Neural cell (in vitro differentiated cells): ENCODE data around the gene NLRP10. TPM values are rescaled to one million over a fixed set of nuclear protein-coding genes. Genes with fewer than 3 reads are reported as not detected.

ENCODE experiments used
- H2AFZ ChIP-seq: fragments of 200-600, 300-800 bp; sonication (generic), shearing (Covaris generic); 2 replicates; pipeline ENCODE4 v1.6.0; 2014; ENCODE audit warnings: low read depth, mild to moderate bottlenecking, antibody characterized with exemption, low read length, moderate library complexity
- H3F3A ChIP-seq: fragments of 200-600 bp; shearing (Covaris generic); 2 replicates; pipeline ENCODE4 v1.6.1; 2016; ENCODE audit warnings: mild to moderate bottlenecking, moderate library complexity, mixed read lengths, antibody characterized with exemption, low read length; ENCODE audit not compliant: insufficient read depth, poor library complexity, severe bottlenecking
- H3K27ac ChIP-seq: fragments of 200-600, 300-800 bp; sonication (generic), shearing (Covaris generic); 2 replicates; pipeline ENCODE4 v1.5.1; 2014; ENCODE audit warnings: mild to moderate bottlenecking, low read length, moderate library complexity
- H3K27me3 ChIP-seq: fragments of 300-800, 200-600 bp; sonication (generic), shearing (Covaris generic); 2 replicates; pipeline ENCODE4 v1.6.0; 2014; ENCODE audit warnings: mild to moderate bottlenecking, low read depth, low read length, moderate library complexity; ENCODE audit not compliant: insufficient read depth
- H3K36me3 ChIP-seq: fragments of 300-800, 200-600 bp; sonication (generic), shearing (Covaris generic); 2 replicates; pipeline ENCODE4 v1.5.1; 2014; ENCODE audit warnings: mild to moderate bottlenecking, antibody characterized with exemption, low read length, moderate library complexity; ENCODE audit not compliant: insufficient read depth
- H3K4me2 ChIP-seq: fragments of 300-800, 200-600 bp; sonication (generic), shearing (Covaris generic); 2 replicates; pipeline ENCODE4 v1.6.0; 2014; ENCODE audit warnings: mild to moderate bottlenecking, low read length
- H3K4me3 ChIP-seq: fragments of 300-800, 200-600 bp; sonication (generic), shearing (Covaris generic); 2 replicates; pipeline ENCODE4 v1.5.1; 2014; ENCODE audit warnings: mild to moderate bottlenecking, low read length, moderate library complexity
- H3K79me2 ChIP-seq: fragments of 200-600 bp; shearing (Covaris generic); replicated peaks from 2 replicates; pipeline ENCODE4 v1.6.0; 2014; ENCODE audit warnings: mild to moderate bottlenecking, low read length, moderate library complexity; ENCODE audit not compliant: insufficient read depth
- H3K9ac ChIP-seq: fragments of 300-800, 200-600 bp; sonication (generic), shearing (Covaris generic); 2 replicates; pipeline ENCODE4 v1.6.1; 2016; ENCODE audit warnings: mild to moderate bottlenecking, low read length, mixed read lengths
- H3K9me2 ChIP-seq: fragments of 200-600 bp; shearing (Covaris generic); 2 replicates; pipeline ENCODE4 v1.6.1; 2016; ENCODE audit warnings: mild to moderate bottlenecking, low read length, mixed read lengths; ENCODE audit not compliant: insufficient read depth
- H3K9me3 ChIP-seq: fragments of 200-600, 300-800 bp; sonication (generic), shearing (Covaris generic); 2 replicates; pipeline ENCODE4 v1.6.1; 2016; ENCODE audit warnings: mild to moderate bottlenecking, mixed run types, low read length, moderate library complexity, mixed read lengths
- H4K20me1 ChIP-seq: fragments of 200-600 bp; shearing (Covaris generic); 2 replicates; pipeline ENCODE4 v1.6.1; 2016; ENCODE audit warnings: mild to moderate bottlenecking, mixed run types; ENCODE audit not compliant: insufficient read depth
- EP300 ChIP-seq: fragments of 450-650 bp; conservative IDR thresholded peaks from 2 replicates; pipeline ENCODE4 v1.6.1; 2014; ENCODE audit warnings: antibody characterized with exemption, mild to moderate bottlenecking, moderate library complexity; ENCODE audit not compliant: poor library complexity, severe bottlenecking
- EZH2 ChIP-seq: fragments of 200-600, 300-800 bp; shearing (Covaris generic), sonication (generic); IDR thresholded peaks from 2 replicates; pipeline ENCODE4 v1.6.1; 2014; ENCODE audit warnings: antibody characterized with exemption, low read length, borderline replicate concordance, mild to moderate bottlenecking; ENCODE audit not compliant: insufficient read depth, poor library complexity, severe bottlenecking
- MXI1 ChIP-seq: fragments of 450-650 bp; conservative IDR thresholded peaks from 2 replicates; pipeline ENCODE4 v1.6.1; 2014; ENCODE audit warnings: antibody characterized with exemption, mild to moderate bottlenecking; ENCODE audit not compliant: poor library complexity, severe bottlenecking
- POLR2AphosphoS5 ChIP-seq: IDR thresholded peaks from 2 replicates; pipeline ENCODE4 v1.6.1; 2012
- RAD21 ChIP-seq: fragments of 450-650 bp; conservative IDR thresholded peaks from 2 replicates; pipeline ENCODE4 v1.6.1; 2014; ENCODE audit warnings: antibody characterized with exemption, mild to moderate bottlenecking, moderate library complexity
- SMC3 ChIP-seq: fragments of 450-650 bp; conservative IDR thresholded peaks from 2 replicates; pipeline ENCODE4 v1.6.1; 2014; ENCODE audit warnings: antibody characterized with exemption, mild to moderate bottlenecking, moderate library complexity; ENCODE audit not compliant: poor library complexity
- TAF1 ChIP-seq: IDR thresholded peaks from 2 replicates; pipeline ENCODE4 v1.6.1; 2012; ENCODE audit warnings: low read depth
- polyA plus RNA-seq: library from polyadenylated mRNA; depleted of rRNA; stranded (reverse); fragments of >200 nt; gene quantifications from 2 replicates; pipeline ENCODE4 v1.2.3, GENCODE V29; 2014
- TF ChIP-seq, protein P1 (sequence below): fragments of 450-650 bp; IDR thresholded peaks from 2 replicates; pipeline ENCODE4 v1.5.1; 2014; ENCODE audit warnings: antibody characterized with exemption, mild to moderate bottlenecking, moderate library complexity; ENCODE audit not compliant: poor library complexity, severe bottlenecking
- TF ChIP-seq, protein P2 (sequence below): IDR thresholded peaks from 2 replicates; pipeline ENCODE4 v1.6.1; 2012; ENCODE audit warnings: borderline replicate concordance

NLRP10 gene
- polyA plus RNA-seq, 1 donor from 2014 or later = not detected

DNA sequence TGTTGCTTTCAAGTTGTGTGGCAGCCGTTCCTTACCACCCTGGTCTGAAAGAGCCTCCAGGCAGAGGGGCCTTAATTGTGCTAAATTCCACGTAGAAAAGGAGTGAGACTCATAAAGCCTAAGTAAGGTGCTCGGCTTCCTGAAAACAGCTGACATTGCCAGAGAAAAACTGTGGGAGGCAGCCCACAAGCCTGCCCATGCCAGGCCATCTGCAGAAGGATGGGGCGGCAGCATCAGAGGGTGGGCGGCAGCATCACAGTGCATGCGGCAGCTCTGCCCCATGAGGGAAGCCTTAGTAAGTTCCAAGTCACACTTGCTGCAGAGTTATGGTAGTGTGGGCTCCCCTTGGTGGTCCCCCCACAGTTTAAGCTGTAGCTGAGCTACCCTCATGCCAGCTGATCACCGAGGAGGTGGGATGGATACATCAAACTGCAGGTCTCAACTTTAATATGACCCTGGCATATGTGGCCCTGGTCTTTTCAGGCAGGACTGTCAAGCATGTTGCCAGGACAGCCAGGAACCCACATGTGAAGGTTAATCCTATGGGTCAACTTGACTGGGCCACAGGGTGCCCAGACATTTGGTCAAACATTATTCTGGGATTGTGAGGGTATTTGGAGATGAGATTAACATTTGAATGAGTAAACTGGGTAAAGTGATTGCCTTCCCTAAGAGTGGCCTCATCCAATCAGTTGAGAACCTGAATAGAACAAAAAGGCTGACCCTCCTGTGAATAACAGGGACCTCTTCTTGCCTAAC lies 18.8 kb upstream of the NLRP10 start (continued):
- TF ChIP-seq, protein P1, sequence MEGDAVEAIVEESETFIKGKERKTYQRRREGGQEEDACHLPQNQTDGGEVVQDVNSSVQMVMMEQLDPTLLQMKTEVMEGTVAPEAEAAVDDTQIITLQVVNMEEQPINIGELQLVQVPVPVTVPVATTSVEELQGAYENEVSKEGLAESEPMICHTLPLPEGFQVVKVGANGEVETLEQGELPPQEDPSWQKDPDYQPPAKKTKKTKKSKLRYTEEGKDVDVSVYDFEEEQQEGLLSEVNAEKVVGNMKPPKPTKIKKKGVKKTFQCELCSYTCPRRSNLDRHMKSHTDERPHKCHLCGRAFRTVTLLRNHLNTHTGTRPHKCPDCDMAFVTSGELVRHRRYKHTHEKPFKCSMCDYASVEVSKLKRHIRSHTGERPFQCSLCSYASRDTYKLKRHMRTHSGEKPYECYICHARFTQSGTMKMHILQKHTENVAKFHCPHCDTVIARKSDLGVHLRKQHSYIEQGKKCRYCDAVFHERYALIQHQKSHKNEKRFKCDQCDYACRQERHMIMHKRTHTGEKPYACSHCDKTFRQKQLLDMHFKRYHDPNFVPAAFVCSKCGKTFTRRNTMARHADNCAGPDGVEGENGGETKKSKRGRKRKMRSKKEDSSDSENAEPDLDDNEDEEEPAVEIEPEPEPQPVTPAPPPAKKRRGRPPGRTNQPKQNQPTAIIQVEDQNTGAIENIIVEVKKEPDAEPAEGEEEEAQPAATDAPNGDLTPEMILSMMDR = no peak
- TF ChIP-seq MXI1 = no peak

DNA sequence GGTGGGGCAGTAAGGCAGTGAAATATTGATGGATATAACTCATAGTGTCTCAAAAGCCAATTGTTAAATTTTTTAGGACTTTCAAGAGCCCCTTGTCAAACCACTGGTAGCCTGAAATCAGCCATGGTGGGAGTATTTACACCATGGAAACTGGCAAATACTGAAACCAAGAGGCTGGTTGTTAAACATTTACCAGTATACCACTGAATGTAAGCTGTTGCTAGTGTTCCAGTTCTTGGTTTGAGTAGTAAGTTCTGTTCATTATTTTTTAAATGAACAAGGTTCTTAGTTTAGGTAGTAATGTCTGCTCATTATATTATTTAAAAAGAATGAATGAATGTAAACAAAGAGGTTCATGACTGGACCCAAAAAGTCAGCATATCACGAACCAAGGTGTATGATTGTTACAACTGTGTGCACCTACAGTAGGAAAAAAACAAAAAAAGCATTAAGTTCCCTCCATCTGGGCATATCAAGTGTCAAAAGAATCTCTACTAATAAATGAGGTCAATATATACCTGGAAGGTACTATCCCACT lies 17.4 kb upstream of the NLRP10 start:
- Histone ChIP-seq H3K27me3 (no peaks in the 10 kb centered on the region), H3F3A (no peaks in the 10 kb centered on the region), H4K20me1 (no peaks in the 10 kb centered on the region), H3K4me2 (no peak overlapping the region), H3K4me3 (no peak overlapping the region), H3K36me3 (no peaks in the 10 kb centered on the region), H3K27ac (no peak overlapping the region), H3K9ac (no peak overlapping the region), H2AFZ (no peak overlapping the region), H3K79me2 (peaks cover 2% of the 10 kb centered on the region), H3K9me3 (no peaks in the 10 kb centered on the region), H3K9me2 (no peaks in the 10 kb centered on the region)
- no peak for TF ChIP-seq RAD21
- TF ChIP-seq, protein P1 = no peak
- no peak for TF ChIP-seq EP300
- no peak for TF ChIP-seq MXI1
- TF ChIP-seq SMC3 = no peak
- TF ChIP-seq, protein P2, sequence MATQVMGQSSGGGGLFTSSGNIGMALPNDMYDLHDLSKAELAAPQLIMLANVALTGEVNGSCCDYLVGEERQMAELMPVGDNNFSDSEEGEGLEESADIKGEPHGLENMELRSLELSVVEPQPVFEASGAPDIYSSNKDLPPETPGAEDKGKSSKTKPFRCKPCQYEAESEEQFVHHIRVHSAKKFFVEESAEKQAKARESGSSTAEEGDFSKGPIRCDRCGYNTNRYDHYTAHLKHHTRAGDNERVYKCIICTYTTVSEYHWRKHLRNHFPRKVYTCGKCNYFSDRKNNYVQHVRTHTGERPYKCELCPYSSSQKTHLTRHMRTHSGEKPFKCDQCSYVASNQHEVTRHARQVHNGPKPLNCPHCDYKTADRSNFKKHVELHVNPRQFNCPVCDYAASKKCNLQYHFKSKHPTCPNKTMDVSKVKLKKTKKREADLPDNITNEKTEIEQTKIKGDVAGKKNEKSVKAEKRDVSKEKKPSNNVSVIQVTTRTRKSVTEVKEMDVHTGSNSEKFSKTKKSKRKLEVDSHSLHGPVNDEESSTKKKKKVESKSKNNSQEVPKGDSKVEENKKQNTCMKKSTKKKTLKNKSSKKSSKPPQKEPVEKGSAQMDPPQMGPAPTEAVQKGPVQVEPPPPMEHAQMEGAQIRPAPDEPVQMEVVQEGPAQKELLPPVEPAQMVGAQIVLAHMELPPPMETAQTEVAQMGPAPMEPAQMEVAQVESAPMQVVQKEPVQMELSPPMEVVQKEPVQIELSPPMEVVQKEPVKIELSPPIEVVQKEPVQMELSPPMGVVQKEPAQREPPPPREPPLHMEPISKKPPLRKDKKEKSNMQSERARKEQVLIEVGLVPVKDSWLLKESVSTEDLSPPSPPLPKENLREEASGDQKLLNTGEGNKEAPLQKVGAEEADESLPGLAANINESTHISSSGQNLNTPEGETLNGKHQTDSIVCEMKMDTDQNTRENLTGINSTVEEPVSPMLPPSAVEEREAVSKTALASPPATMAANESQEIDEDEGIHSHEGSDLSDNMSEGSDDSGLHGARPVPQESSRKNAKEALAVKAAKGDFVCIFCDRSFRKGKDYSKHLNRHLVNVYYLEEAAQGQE = no peak
- no peak for TF ChIP-seq POLR2AphosphoS5
- TF ChIP-seq EZH2 = no peak
- TF ChIP-seq TAF1 = no peak
